GM23338 (cell line): ENCODE measurements around the gene DNAJA2. TPM values are rescaled to one million over a fixed set of nuclear protein-coding genes. Genes with fewer than 3 reads are reported as not detected.

ENCODE experiments used
- ATAC-seq: fragments of 200-7000 bp; cut with Tn5 transposase; 3 replicates; pipeline ENCODE4 v1.9.1; 2020
- DNase-seq: peaks from one replicate; pipeline ENCODE4 v3.0.0-alpha.2; 2015; ENCODE audit warnings: low spot score
- H2AFZ ChIP-seq: fragments of 200-600 bp; sonication (generic); 2 replicates; pipeline ENCODE4 v1.8.0; 2016; ENCODE audit warnings: antibody characterized with exemption, mild to moderate bottlenecking, moderate library complexity
- H3F3A ChIP-seq: fragments of 200-600 bp; sonication (generic); replicated peaks from 2 replicates; pipeline ENCODE4 v1.8.0; 2017; ENCODE audit warnings: antibody characterized with exemption, mixed run types, low read depth
- H3K27ac ChIP-seq: fragments of 200-600 bp; sonication (generic); 2 replicates; pipeline ENCODE4 v1.6.1; 2016; ENCODE audit warnings: low read depth
- H3K27me3 ChIP-seq: fragments of 200-600 bp; sonication (generic); 2 replicates; pipeline ENCODE4 v1.8.0; 2016; ENCODE audit warnings: mild to moderate bottlenecking, mixed run types, moderate library complexity; ENCODE audit not compliant: insufficient read depth
- H3K36me3 ChIP-seq: fragments of 200-600 bp; sonication (generic); 2 replicates; pipeline ENCODE4 v1.8.0; 2016; ENCODE audit warnings: mild to moderate bottlenecking; ENCODE audit not compliant: insufficient read depth
- H3K4me1 ChIP-seq: fragments of 200-600 bp; sonication (generic); 2 replicates; pipeline ENCODE4 v1.8.0; 2016; ENCODE audit warnings: mild to moderate bottlenecking, moderate library complexity; ENCODE audit not compliant: insufficient read depth
- H3K4me2 ChIP-seq: fragments of 200-600 bp; sonication (generic); 2 replicates; pipeline ENCODE4 v1.7.1; 2017; ENCODE audit warnings: mixed run types
- H3K4me3 ChIP-seq: fragments of 200-600 bp; sonication (generic); 2 replicates; pipeline ENCODE4 v1.6.1; 2016; ENCODE audit warnings: mixed run types
- H3K79me2 ChIP-seq: fragments of 200-600 bp; sonication (generic); replicated peaks from 2 replicates; pipeline ENCODE4 v1.8.0; 2017; ENCODE audit warnings: mild to moderate bottlenecking; ENCODE audit not compliant: insufficient read depth
- H3K9me2 ChIP-seq: fragments of 200-600 bp; sonication (generic); 2 replicates; pipeline ENCODE4 v1.8.0; 2017; ENCODE audit not compliant: insufficient read depth
- H4K20me1 ChIP-seq: fragments of 200-600 bp; sonication (generic); replicated peaks from 2 replicates; pipeline ENCODE4 v1.8.0; 2017; ENCODE audit warnings: mild to moderate bottlenecking; ENCODE audit not compliant: insufficient read depth
- H3K27ac Mint-ChIP-seq: 2 replicates; pipeline ENCODE4 v1.8.0; 2020; ENCODE audit warnings: inconsistent platforms, mild to moderate bottlenecking, moderate library complexity, mixed read lengths
- H3K27me3 Mint-ChIP-seq: 3 replicates; pipeline ENCODE4 v1.8.0; 2022; ENCODE audit warnings: low read depth, mild to moderate bottlenecking, moderate library complexity, mixed read lengths, inconsistent platforms; ENCODE audit not compliant: insufficient read depth, poor library complexity
- H3K36me3 Mint-ChIP-seq: 3 replicates; pipeline ENCODE4 v1.8.0; 2021; ENCODE audit warnings: low read depth, mild to moderate bottlenecking, inconsistent platforms, moderate library complexity, mixed read lengths
- H3K4me1 Mint-ChIP-seq: 3 replicates; pipeline ENCODE4 v1.8.0; 2020; ENCODE audit warnings: mild to moderate bottlenecking, inconsistent platforms, mixed read lengths
- H3K4me3 Mint-ChIP-seq: 3 replicates; pipeline ENCODE4 v1.8.0; 2021; ENCODE audit warnings: moderate library complexity, mild to moderate bottlenecking, inconsistent platforms, mixed read lengths
- H3K9me3 Mint-ChIP-seq: 3 replicates; pipeline ENCODE4 v1.8.0; 2020; ENCODE audit warnings: moderate library complexity, mild to moderate bottlenecking, inconsistent platforms, mixed read lengths
- CREB1 ChIP-seq: fragments of 250-450 bp; sonication (Bioruptor Pico); IDR thresholded peaks from 2 replicates; pipeline ENCODE4 v1.5.0; 2020; ENCODE audit warnings: low read depth, mild to moderate bottlenecking, moderate library complexity
- EZH2 ChIP-seq: fragments of 200-600 bp; sonication (generic); IDR thresholded peaks from one replicate; pipeline ENCODE4 v1.8.0; 2017; ENCODE audit warnings: antibody characterized with exemption, mild to moderate bottlenecking, low read depth; ENCODE audit not compliant: unreplicated experiment
- EZH2phosphoT487 ChIP-seq: fragments of 200-600 bp; sonication (generic); IDR thresholded peaks from one replicate; pipeline ENCODE4 v1.8.1; 2018; ENCODE audit warnings: antibody characterized with exemption; ENCODE audit not compliant: unreplicated experiment
- JUNB ChIP-seq: IDR thresholded peaks from one replicate; pipeline ENCODE4 v1.6.1; 2016; ENCODE audit warnings: antibody characterized with exemption; ENCODE audit not compliant: unreplicated experiment
- NANOG ChIP-seq: IDR thresholded peaks from 2 replicates; pipeline ENCODE4 v1.6.1; 2016; ENCODE audit warnings: antibody characterized with exemption, borderline replicate concordance
- POLR2AphosphoS5 ChIP-seq: IDR thresholded peaks from 2 replicates; pipeline ENCODE4 v1.6.1; 2016; ENCODE audit warnings: antibody characterized with exemption, low read depth
- REST ChIP-seq: IDR thresholded peaks from one replicate; pipeline ENCODE4 v1.6.1; 2018; ENCODE audit warnings: antibody characterized with exemption; ENCODE audit not compliant: unreplicated experiment
- STAT1 ChIP-seq: IDR thresholded peaks from one replicate; pipeline ENCODE4 v1.6.1; 2016; ENCODE audit warnings: antibody characterized with exemption; ENCODE audit not compliant: unreplicated experiment
- ZNF114 ChIP-seq: fragments of 250-450 bp; sonication (Bioruptor Pico); IDR thresholded peaks from 2 replicates; pipeline ENCODE4 v1.5.0; 2020; ENCODE audit warnings: mild to moderate bottlenecking, moderate library complexity
- ZNF331 ChIP-seq: fragments of 250-450 bp; sonication (Bioruptor Pico); IDR thresholded peaks from 2 replicates; pipeline ENCODE4 v1.5.0; 2020; ENCODE audit warnings: low read depth, mild to moderate bottlenecking, moderate library complexity
- ZNF462 ChIP-seq: fragments of 250-450 bp; sonication (Bioruptor Pico); IDR thresholded peaks from 2 replicates; pipeline ENCODE4 v1.5.0; 2020; ENCODE audit warnings: mild to moderate bottlenecking, moderate library complexity
- polyA plus RNA-seq: library from polyadenylated mRNA; unstranded; fragments of >200 nt; fragmentation: Nextera tagmentation; extraction: Ambion mirVana; gene quantifications from 2 replicates; pipeline ENCODE4 v1.2.1, GENCODE V29; 2016
- total RNA-seq: library from RNA; depleted of rRNA; stranded (reverse); fragments of >200 nt; shearing (Covaris generic); gene quantifications from 2 replicates; pipeline ENCODE4 v1.2.3, GENCODE V29; 2014
- TF ChIP-seq, protein P1 (sequence below): IDR thresholded peaks from 2 replicates; pipeline ENCODE4 v1.6.1; 2016; ENCODE audit warnings: antibody characterized with exemption
- TF ChIP-seq, protein P2 (sequence below), 2 experiments: fragments of 200-600 bp in 1 of 2; sonication (generic) in 1 of 2; conservative IDR thresholded peaks; 2 replicates each; pipeline versions ENCODE4 v1.5.1 to v1.6.1; 2016 to 2017; ENCODE audit warnings: antibody characterized with exemption in 2 of 2, low read depth in 2 of 2, mild to moderate bottlenecking in 2 of 2, moderate library complexity in 1 of 2

The DNAJA2 gene
- total and polyA plus RNA-seq, 2 experiments from 2014 or later, result 94.5 to 101 TPM

- peaks cover 7% of the 10 kb centered on the region for H4K20me1 ChIP-seq
- H3K27me3 ChIP-seq, result no peaks in the 10 kb centered on the region
- Mint-ChIP-seq H3K36me3 (peaks cover 32% of the 10 kb centered on the region), H3K27me3 (peaks cover 16% of the 10 kb centered on the region), H3K4me1 (peaks cover 40% of the 10 kb centered on the region), H3K4me3 (peak overlapping the region; percentile 87), H3K27ac (peak overlapping the region; percentile 97), H3K9me3 (no peaks in the 10 kb centered on the region)
- H3K36me3 ChIP-seq, result peaks cover 15% of the 10 kb centered on the region
- no peak for ATAC-seq
- DNase-seq, result no peak
- no peak overlapping the region for H2AFZ ChIP-seq
- H3F3A ChIP-seq, result 0 out of 2 replicates have a peak, but pooled peaks cover 3% of the 10 kb centered on the region
- H3K4me1 ChIP-seq, result peaks cover 19% of the 10 kb centered on the region; the same call in 1 of the 2 replicates
- peak overlapping the region; percentile 92 for H3K27ac ChIP-seq
- peak overlapping the region; percentile 64 for H3K4me3 ChIP-seq
- H3K4me2 ChIP-seq, result peak overlapping the region; percentile 91
- H3K9me2 ChIP-seq, result no peaks in the 10 kb centered on the region
- H3K79me2 ChIP-seq, result peaks cover 41% of the 10 kb centered on the region
- TF ChIP-seq CREB1, result no peak
- TF ChIP-seq ZNF331 (CRISPR knock-in tag), result no peak
- TF ChIP-seq ZNF462 (CRISPR knock-in tag), result no peak
- TF ChIP-seq, protein P1, sequence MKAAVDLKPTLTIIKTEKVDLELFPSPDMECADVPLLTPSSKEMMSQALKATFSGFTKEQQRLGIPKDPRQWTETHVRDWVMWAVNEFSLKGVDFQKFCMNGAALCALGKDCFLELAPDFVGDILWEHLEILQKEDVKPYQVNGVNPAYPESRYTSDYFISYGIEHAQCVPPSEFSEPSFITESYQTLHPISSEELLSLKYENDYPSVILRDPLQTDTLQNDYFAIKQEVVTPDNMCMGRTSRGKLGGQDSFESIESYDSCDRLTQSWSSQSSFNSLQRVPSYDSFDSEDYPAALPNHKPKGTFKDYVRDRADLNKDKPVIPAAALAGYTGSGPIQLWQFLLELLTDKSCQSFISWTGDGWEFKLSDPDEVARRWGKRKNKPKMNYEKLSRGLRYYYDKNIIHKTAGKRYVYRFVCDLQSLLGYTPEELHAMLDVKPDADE, result no peak
- no peak for TF ChIP-seq NANOG
- TF ChIP-seq REST, result no peak
- no peak for TF ChIP-seq POLR2AphosphoS5
- no peak for TF ChIP-seq STAT1
- TF ChIP-seq JUNB, result no peak
- TF ChIP-seq EZH2phosphoT487, result no peak
- TF ChIP-seq EZH2, result no peak
- TF ChIP-seq, protein P2, sequence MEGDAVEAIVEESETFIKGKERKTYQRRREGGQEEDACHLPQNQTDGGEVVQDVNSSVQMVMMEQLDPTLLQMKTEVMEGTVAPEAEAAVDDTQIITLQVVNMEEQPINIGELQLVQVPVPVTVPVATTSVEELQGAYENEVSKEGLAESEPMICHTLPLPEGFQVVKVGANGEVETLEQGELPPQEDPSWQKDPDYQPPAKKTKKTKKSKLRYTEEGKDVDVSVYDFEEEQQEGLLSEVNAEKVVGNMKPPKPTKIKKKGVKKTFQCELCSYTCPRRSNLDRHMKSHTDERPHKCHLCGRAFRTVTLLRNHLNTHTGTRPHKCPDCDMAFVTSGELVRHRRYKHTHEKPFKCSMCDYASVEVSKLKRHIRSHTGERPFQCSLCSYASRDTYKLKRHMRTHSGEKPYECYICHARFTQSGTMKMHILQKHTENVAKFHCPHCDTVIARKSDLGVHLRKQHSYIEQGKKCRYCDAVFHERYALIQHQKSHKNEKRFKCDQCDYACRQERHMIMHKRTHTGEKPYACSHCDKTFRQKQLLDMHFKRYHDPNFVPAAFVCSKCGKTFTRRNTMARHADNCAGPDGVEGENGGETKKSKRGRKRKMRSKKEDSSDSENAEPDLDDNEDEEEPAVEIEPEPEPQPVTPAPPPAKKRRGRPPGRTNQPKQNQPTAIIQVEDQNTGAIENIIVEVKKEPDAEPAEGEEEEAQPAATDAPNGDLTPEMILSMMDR (conservative IDR thresholded peaks at IDR 0.05; ENCODE audit: low read depth in 2 of 2), result no peak
- no peak for TF ChIP-seq ZNF114 (CRISPR knock-in tag)
These were observed 486 bp upstream of the DNAJA2 start for GRCh38 chr16:46973996-46974324.
